T-helper 1 cell treated with Interleukin-12 subunit alpha and Interleukin-12 subunit beta and Interleukin-4 antibody, amounts not matched to agents 30 ng/mL and 1 ng/mL, for 36 hours (primary cell): ENCODE measurements around the gene LFNG. TPM values are rescaled to one million over a fixed set of nuclear protein-coding genes. Genes with fewer than 3 reads are reported as not detected.

ENCODE experiments used
- intact Hi-C: fragments of 100-400 bp; cut with micrococcal nuclease; formaldehyde crosslinking; loops from one replicate; pipeline ENCODE4 v1.15.1; 2024
- total RNA-seq: library from RNA; stranded (reverse); gene quantifications from 2 replicates; pipeline ENCODE4 v1.2.3, GENCODE V29; 2022

LFNG gene, protein sequence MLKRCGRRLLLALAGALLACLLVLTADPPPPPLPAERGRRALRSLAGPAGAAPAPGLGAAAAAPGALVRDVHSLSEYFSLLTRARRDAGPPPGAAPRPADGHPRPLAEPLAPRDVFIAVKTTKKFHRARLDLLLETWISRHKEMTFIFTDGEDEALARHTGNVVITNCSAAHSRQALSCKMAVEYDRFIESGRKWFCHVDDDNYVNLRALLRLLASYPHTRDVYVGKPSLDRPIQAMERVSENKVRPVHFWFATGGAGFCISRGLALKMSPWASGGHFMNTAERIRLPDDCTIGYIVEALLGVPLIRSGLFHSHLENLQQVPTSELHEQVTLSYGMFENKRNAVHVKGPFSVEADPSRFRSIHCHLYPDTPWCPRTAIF
- 125 and 130 TPM in 2 replicates for total RNA-seq

DNA sequence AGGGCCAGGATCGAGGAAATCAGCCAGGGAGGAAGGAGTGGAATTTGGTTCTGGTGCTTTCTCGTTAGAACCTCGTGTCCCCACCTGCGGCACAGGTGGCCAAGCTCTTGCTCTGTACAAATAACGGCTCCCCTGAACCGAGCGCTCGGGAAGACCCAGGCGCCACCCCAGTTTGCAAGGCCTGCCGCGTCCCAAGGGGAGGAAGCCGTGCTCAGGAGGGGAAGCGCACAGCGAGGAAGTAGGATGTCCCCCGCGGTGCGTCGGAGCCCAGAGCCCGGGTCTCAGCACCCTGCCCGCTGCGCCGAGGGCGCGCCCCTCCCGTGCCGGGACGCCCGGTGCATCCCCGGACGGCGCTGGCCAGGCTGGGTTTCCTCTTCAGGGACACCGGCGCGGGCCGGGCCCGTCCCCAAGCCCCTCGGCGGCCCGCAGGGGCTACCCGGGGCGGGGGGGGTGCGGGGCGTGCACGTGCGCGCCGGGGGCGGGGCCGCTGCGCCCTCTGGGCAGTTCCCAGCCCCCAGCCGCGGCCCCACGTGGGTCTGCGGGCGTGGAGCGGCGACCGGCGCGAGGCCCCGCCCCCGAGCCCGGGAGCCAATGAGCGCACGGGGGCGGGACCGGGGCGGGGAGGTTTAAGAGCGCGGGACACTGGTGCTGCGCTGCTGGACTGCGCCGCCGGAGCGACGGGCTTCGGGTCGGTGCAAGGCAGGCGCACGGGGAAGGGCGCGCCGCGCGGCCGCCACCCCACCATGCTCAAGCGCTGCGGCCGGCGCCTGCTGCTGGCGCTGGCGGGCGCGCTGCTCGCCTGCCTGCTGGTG is at the start of gene LFNG:
Gene LFNG, plus strand, starts transcription at position 656 of the 812 bp plus-strand sequence. Its CDS starts 88 bp downstream, at position 744.
- intact Hi-C loops = loop anchor here (1.0 kb wide), 4 partner anchors 11 to 113 kb away; partner anchors contain the start of genes BRAT1 and TTYH3

GRCh38 chr7:2470204-2471021 is 49.2 kb upstream of the LFNG start:
- intact Hi-C loops = no loop called here

- intact Hi-C loops = no loop called here
Measured at GRCh38 chr7:2471022-2471329, 48.6 kb upstream of the LFNG start.

DNA sequence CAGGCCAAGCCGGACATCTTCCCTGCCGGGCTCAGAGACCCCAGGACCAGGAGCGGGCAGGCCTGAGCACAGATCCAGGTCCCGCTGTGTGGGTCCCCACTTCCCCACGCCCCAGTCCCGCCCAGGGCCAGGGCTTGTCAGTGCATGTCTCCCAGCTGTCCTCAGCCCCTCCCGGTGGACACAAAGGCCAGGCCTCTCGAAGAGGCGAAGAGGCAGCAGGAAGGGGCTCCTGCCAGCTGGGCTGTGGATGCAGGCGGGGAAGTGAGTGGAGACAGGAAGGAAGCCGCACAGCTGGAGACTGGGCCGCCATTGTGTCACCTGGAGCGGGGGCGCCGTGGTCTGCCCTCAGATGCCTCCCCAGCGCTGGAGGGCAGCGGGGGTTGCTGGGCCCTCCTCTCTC is 48.2 kb upstream of the LFNG start:
- intact Hi-C loops = no loop called here

- intact Hi-C loops = no loop called here
Measured at GRCh38 chr7:2472739-2473138, 46.8 kb upstream of the LFNG start.

GRCh38 chr7:2473496-2474180 is 45.9 kb upstream of the LFNG start:
- intact Hi-C loops = no loop called here

- intact Hi-C loops = no loop called here
Measured at GRCh38 chr7:2474224-2474623, 45.4 kb upstream of the LFNG start.

GRCh38 chr7:2474813-2475677 is 44.5 kb upstream of the LFNG start:
- intact Hi-C loops = no loop called here

DNA sequence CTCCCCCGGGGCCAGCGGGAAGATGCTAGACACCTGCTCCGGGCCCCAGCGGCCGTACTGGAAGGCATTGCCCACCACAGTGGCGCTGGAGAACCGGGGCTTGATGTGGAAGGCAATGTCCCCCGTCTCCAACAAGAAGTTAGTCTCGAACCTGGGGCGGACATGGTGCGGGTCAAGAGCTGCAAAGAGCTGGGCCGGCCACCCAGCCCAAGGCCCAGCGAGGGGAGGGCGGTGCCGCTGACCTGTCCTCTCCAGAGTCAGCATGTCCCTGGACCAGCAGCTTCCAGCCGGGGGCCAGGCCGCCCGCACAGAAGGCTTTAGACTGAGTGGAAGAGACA is 43.9 kb upstream of the LFNG start:
- intact Hi-C loops = loop anchor here (2.0 kb wide), 1 partner anchor 83 kb away; the partner anchor contains the start of gene IQCE

- intact Hi-C loops = loop anchor here (2.0 kb wide), 1 partner anchor 83 kb away; the partner anchor contains the start of gene IQCE
Measured at GRCh38 chr7:2476298-2476697, 43.3 kb upstream of the LFNG start, which contains the start of gene GRIFIN. Gene GRIFIN, minus strand, starts transcription at chr7:2476398. Its CDS starts 15 bp downstream, at chr7:2476383.

- intact Hi-C loops = loop anchor here (1.0 to 2.0 kb wide), 5 partner anchors 31 to 232 kb away; partner anchors contain the start of genes IQCE and TTYH3
Measured at GRCh38 chr7:2476776-2477446, 42.7 kb upstream of the LFNG start.

DNA sequence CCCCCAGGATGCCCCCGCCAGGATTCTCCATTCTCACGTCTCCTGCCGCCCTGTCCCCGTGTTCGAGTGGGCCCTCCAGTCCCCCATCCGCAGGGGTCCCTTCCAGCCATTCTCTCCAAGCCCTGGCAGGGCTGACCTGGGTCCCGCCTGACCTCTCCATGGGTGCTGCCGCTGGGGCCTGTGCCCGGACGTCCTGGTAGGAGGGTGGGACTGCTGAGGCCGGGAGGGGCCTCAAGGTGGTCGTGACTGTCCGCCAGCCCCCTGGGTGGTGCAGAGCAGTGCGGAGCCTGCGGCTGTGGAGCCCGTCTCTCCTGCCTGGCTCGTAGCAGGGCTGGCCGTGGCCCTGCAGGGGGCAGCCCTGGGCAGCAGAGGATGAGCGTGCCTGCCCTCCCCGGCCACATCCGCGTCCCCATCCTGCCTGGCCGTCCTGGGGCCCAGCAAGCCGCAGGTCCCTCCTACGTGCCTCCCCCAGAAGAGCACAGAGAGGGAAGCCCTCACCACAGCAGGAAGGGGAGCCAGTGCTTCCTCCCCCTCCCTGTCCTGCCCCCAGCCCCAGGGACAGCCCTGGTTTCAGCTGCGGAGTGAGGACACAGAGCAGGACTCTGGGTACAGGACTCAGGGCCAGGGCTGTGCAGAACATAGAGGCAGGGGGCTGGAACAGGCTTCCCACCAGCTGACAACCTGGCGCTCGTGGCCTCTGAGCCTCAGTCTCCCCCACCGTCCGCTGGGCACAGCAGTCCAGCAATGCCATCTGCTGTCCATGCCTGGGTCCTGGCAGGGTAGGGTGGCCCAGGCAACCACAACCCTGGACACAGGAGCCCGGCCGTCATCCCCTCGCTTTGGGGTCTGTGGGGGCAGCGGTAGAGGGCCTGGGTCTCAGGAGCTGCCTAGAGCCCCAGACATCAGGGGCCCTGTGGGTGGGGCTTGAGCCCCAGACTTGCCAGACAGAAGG is 41.9 kb upstream of the LFNG start:
- intact Hi-C loops = loop anchor here (1.0 to 2.0 kb wide), 5 partner anchors 31 to 232 kb away; partner anchors contain the start of genes IQCE and TTYH3

DNA sequence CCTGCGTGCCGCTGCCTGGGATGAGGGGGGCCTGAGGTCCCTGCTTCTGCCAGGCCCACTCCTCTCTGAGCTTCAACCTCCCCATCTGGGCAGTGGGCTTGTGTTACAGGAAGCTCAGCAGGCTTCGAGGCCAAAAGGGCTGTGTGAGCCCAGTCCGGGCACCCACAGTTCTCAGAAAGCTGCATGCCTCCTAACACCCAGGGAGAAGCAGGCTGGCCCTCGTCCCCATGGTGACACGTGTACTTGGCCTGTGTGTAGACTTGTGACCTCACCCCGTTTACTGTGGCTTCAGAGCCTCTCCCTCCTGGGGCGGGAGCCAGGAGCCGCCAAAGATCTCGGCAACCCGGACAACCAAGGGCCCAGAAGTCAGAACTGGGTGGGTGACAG is 41.2 kb upstream of the LFNG start:
- intact Hi-C loops = no loop called here

GRCh38 chr7:2478800-2479199 is 40.8 kb upstream of the LFNG start:
- intact Hi-C loops = no loop called here

GRCh38 chr7:2479276-2480069 is 40.1 kb upstream of the LFNG start:
- intact Hi-C loops = no loop called here

- intact Hi-C loops = no loop called here
Measured at GRCh38 chr7:2480070-2480408, 39.5 kb upstream of the LFNG start.

- intact Hi-C loops = no loop called here
Measured at GRCh38 chr7:2481195-2481594, 38.4 kb upstream of the LFNG start.
